Lung microvascular endothelial cell (primary cell): Measurements from ENCODE around the gene C1orf174. TPM values are rescaled to one million over a fixed set of nuclear protein-coding genes. Genes with fewer than 3 reads are reported as not detected.
"Not testable (repeated sequence)": the region's sequence is repeated elsewhere in the genome, so short reads cannot be mapped to it uniquely, and the experiment has no call there.

Experiments
- DNase-seq, 2 donors: peaks; one replicate each; pipeline versions ENCODE4 v3.0.0 to v3.0.0-alpha.2; 2010; ENCODE audit warnings: low read depth in 2 of 2
- total RNA-seq: library from RNA; depleted of rRNA; stranded (reverse); fragments of >200 nt; gene quantifications from 2 replicates; pipeline ENCODE4 v1.2.1, GENCODE V29; 2014

C1orf174 gene
- total RNA-seq, 1 donor from 2014 or later: 24.0 TPM

DNA sequence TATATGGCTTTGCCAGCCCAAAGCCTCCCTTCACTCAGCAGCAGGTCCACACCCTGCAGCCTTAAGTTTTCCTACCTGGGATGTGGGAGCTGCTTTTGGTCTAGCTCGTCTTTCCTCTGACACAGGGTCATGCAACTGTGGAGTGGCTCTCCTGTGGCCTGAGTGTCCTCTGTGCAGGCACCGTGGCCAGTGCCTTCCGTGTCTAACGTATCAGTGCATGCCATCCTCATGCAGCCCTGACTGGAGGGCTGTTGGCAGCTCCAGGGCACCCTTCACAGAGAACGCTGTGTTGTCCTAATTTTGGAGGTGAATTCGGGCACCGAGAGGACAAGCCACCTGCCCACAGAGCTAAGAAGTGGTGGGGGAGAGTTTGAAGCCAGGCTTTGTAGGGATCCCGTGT, 25.7 kb upstream of the C1orf174 start:
- DNase-seq: no peak

DNA sequence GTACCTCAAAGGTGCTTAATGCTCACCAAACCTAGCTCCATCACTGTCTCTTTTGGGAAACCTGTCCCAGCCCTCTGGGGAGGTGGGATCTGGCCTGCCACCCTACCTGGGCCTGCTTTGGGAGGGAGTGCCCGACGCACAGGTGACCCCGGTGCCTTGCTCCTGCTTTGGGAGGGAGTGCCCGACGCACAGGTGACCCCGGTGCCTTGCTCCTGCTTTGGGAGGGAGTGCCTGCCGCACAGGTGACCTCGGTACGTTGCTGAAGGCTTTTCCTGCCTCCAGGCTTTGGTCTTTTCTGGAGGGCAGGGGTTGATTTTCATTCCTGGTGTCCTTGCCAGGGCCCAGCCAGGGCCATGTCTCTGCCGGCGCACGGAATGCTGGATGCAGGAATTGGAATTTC, 25.2 kb upstream of the C1orf174 start:
- no peak for DNase-seq

DNA sequence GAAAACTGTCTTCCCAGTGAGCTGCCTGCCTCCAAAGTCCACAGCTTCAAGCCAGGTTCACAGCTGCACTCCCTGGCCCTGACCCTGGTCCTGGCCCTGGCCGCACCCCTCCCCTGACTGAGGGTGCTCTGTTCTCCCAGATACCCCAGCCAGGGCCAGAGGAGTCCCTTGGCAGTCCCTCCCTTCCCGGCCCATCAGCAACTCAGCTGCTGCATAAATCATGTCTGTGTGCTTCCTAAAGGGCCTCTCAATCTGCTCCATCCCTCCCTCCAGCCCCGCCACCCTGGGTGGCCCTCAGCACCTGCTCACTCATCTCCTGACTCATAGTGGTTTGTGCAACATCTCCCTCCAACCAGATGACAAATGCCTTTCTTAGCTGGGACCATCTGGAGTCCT, 24.8 kb upstream of the C1orf174 start:
- DNase-seq: no peak

DNA sequence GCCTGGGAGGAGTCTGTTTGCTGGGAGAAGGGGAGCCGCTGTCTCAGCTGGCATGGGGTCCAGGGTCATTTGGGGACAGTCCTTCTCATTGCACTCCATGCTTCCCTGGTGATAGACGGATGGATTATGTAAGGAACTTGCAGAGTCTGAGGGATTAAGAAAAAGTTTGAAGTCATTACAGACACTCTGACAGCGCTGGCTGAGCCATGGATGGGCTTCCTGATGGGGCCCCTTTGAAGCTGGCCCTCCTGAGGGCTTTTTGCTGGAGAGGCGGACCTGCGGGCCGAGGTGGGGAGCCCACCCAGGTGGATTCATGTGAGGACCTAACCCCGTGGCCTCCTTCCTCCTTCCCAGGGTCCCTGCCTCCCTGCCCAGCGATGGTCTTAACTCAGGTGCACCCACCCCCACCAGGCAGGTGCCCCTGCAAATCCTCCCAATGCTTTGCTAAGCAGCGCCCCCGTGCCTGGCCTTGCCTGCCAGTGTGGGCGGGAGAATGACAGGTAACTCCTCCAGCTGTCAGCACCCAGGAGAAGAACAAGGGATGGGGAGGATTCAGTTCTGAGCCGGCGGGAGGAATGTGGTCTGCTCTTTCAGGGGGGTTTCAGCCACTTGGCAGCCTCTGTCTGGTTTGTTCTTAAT, 24.2 kb upstream of the C1orf174 start:
- no peak for DNase-seq

DNA sequence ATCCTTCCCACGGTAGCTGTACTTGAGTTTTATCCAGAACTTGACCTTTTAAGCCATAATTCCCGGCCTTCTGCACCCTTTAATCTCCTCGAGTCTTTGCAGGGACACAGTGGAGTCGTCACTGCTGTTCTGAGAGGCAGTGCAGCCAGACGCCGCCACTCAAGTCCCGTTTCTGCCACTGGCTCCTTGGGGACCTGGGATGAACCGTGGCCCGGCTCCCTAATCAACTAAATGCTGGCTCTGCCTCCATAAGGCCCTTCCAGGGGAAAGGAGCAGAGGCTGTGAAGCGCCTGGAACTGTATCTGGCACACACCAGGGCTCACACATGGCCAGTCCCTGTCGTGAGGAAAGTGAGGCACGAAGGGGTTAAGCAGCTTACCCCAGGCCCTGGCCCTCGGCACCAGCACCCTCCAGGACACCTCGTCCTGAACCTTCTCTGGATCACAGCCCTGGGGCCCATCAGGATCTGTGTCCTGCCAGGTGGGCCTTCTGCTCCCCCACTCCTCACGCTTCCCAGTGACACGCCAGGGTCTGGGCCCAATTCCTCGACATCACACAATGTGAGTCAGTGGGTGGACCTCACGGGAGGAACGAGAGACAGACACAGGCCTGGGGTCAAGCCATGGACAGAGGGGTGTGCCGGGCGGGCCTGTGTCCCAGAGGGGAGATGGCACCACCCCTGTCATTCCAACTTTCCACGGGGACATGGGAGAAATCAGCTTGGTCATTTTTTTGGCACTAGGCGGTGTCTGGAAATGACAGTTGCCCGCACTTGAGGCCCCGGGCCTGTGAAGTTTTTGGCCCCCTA, 23.5 kb upstream of the C1orf174 start:
- no peak for DNase-seq

DNA sequence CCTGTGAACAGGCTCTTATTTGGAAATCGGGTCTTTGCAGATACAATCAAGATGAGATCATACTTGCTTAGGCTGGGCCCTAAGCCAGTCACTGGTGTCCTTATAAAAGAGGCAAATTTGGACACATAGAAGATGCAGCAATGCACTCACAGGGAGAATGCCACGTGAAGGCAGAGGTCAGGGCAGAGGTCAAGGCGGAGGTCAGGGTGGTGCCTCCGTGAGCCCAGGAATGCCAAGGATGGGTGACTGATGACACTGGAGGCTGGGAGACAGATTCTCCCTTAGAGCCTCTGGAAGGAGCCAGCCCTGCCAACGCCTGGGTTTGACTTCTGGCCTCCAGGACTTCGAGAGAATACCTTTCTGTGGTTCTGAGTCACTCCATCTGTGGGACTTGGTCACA, 22.8 kb upstream of the C1orf174 start:
- DNase-seq: no peak

DNA sequence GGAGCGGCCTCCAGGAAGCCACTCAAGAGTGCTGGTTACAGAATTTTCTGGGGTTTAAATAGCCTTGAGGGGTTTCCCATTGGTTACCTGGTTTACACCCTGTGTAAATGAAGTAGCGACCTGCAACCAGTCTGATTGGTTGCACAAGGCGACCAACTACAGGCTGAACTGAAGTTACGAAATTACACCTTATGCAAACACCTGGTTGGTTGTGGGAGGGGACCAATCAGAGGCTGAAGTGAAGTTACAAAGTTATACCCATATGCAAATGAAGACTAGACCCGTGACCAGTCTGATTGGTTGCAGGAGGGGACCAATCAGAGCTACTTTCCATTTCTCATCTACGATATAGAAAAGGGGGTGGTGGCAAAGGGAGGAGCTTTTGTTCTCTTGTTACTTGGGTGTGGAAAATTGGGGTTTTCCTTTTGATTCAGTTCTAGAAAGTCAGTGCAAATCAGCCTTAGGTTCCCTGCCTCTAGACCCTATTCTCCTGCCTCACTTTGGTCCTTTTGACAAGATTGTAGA, 22.2 kb upstream of the C1orf174 start:
- DNase-seq: no peak

DNA sequence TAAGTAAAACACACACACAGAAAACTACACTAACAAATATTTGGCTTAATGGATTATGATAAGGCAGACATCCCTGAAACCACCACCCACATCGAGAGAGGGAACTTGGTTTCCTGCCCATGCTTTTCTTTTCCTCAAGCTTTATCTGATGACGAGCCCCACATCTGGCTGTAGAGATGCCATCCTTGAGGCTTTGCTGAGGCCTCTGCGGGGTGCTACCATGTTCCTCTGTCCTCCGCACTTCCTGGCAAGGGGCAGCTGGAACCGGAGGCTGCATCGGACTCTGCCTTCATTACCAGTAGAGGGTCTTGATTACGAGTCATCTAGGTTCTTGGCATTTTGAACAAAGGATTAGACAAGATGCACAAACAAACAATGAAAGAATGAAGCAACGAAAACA, 21.7 kb upstream of the C1orf174 start:
- no peak for DNase-seq

DNA sequence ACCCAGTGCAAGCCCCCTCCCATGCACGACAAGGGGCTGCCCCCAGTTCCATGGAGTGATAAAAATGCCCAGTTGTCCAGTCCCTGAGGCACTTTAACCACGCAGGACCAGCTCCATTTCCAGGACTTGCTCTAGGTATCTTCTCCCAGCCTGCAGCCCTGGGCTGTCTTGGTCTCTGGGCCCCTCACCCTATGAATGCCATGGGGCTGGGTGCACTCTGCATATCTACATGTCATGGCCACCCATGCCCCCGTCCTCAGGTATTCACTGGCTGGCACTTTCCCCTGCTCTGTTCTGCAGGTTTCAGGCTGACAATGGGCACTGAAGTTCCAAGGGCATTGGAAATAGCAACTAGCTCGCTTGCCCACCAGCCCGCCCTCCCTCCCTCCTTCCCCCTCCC, 19.6 kb upstream of the C1orf174 start:
- DNase-seq: no peak

DNA sequence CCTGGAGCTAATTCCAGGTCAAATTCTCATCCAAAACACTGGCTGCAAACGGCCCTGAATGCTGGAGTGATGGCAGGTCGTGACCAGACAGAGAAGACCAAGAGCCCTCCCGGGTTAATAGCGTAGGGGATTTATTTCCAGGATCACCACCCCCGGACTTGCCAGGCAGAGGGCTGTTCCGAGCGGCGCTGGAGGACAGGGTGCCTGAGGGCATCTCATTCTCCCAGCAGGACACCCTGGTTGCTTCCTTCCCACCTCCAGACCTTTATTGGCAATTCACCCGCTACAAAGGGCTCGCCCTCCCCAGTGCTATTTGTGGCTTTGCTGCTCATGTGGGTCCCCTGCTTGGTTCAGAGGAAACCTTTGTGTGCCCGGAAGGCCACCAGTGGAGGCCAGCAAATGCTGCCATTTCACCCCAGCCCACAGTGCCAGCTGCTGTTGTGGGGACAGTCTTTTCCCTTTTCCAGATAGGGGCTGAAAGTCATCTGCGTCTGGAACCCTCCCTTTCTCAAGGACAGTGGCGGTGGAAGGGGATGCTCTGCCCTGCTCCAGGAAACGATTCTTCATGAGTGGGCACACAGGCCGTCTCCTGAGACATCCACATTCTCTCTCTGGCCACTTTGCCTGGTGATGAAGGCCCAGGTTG, 19.0 kb upstream of the C1orf174 start:
- DNase-seq: no peak

DNA sequence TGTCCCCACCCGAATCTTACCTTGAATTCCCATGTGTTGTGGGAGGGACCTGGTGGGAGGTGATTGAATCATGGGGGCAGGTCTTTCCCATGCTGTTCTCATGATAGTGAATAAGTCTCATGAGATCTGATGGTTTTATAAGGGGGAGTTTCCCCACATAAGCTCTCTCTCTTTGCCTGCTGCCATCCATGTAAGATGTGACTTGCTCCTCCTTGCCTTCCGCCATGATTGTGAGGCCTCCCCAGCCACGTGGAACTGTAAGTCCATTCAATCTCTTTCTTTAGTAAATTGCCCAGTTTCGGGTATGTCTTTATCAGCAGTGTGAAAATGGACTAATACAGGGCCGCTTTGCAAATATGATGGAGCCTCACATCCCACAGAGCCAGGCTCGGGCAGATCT, 18.3 kb upstream of the C1orf174 start:
- not testable (repeated sequence) for DNase-seq

DNA sequence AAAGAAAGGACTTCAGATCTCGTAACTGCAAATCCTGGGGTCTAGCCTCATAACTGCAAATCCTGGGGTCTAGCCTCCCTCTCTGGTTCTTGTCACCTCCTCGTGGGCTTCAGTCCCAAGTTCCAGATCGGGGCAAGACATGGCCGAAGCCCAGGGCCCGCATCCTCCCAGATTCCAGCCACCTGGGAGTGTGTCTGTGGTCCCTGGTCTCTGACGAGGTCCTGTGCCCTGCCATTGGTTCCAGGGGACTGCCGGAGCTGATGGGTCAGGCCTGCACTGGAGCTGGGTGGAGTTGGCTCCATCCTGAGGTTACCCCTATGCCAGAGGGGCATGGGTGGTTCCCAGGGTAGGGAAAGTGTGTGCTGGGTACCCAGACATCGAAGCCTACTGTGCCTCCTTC, 17.7 kb upstream of the C1orf174 start:
- DNase-seq: no peak

DNA sequence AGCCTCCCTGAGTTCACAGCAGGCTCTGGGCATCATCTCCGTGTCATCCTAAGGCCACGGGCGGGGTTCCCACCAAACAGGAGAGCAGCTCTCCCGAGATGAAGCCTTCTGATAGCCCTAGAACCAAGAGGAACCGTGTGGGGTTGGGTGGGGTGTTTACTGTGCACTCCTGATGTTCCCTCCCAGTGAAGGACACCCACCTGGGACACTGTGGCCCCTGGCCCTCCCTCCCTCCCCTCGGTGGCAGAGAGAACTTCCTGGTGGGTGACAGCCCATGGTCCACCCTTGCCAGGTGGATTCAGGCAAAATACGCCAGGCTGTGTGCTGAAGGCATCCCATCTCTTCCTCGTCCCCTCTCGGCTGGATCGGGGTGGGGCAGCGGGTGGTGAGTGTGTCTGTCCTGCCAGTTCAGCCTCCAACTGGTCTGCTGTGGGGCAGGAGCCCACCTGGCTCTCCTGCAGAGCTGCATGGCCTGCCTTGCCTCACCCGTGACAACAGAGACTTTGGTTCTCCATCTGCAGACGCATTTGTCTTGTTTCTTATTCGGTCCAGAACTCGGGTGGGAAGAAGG, 15.6 kb upstream of the C1orf174 start:
- no peak for DNase-seq

DNA sequence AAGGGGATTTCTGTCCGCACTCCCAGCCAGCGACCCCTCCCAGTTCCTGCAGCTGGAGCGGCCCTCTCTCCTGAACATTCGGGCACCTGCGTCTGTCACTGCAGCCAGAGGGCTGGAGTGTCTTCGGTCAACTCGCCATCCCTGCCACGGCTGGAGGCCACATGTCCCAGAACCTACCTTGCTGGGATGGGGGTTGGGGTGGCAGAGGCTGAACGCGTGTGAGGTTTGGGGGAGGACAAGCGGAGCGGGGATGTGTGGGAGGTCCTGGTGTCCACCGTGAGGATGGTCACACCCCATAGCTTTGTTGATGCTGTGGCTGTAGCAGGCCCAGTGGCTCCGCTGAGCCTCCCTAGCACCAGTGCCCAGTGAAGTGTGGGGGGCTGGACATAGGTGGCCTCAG, 14.8 kb upstream of the C1orf174 start:
- no peak for DNase-seq

DNA sequence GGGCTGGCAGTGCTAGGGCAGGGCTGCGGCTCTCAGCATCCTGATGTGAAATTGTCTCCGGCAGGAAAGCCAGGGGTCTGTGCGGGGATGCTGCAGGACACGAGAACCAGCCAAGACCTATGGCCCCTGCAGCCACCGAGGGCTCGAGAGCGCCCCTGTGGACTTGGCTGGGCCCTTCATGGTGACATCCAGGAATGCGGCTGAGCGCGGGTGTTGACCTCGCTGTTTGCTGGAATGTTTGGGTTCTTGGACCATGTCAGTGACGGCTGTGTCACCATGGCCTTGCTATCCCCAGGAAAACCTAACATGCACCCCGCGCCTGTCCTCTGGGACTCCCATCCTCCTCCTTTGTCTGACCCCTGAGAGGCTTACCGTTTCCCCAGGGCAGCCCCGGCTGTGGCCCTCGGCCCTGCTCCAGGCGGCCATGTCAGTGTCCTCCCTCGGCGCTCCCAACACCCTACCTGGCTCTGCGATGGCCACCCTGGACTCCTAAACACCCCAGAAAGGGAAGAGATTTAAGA, 14.3 kb upstream of the C1orf174 start:
- DNase-seq: no peak

DNA sequence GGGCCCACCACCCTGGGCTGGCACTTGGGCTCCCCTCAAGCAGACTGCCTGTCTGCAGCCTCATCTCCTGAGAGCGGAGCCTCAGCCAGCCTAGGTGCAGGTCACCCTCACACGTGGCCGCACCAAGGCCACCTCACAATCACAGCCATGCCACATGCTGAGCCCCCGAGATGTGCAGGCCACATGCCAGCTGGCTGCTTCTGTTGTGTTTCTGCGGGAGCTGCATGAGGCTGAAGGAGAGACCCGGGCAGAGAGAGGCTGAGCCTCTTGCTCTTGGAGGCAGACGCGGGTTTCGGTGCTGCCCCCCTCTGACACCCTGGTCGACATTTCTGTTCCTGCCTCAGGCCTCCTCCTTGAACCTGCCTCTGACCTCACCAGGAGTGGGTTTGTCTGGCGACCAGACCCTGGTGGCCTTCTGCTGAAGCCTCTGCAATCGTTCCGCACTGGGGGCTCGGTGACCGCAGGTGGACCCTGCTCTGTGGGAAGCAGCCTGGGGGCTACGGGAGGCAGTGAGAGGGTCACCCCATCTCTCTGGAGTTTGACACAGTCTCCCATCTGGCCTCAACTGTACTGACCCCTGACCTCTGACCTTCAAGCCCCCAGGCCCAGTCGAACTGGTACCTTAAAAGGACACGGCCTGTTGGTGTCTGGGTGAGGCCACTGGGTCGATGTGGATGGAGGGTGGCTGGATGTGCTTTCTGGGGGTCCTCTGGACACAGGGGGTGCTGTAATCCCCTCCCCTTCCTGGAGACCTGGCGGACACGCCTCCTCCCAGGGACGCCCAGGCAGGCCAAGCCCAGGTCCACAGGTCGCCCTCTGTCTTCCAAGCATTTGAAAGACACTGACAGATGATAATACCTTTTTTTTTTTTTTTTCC, 13.0 kb upstream of the C1orf174 start:
- no peak for DNase-seq

DNA sequence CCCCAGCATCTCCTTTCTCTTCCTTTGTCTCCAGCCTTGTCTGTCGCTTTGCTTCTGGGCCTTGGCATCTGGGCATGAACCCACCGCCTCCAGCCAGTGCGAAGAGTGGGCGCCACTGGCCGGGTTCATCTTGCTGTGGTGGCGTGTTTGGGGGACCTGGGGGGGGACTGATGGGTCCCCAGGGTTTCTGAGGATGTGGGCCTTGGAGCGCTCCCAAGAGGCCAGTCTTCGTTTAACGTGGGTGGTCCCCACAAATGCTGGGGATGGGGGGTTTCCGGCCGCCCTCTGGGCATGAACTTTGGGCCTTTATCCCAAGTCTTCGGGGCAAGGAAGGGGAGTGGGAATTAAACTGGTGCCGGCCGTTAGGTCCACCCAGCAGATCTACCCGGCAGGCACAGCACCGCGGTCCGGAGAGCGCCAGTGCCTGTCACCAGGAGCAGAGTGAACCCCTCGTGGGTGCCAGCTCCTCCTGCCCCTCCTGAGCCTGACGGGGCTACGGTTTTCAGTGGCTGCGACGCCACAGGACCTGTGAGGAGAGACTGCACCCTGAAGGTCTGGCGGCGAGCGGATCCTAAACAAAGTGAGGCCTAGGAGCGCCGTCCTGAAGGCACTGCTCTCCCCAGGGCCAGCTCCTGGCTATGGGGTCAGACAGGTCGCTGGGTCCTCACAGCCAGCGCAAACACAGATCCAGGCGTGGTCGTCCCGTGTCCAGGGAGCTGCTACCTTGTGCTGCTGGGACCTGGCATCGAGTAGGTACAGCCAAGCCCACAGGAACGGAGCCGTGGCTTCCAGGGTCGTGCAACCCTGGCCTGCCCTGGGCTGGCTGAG, 12.1 kb upstream of the C1orf174 start:
- DNase-seq: no peak

DNA sequence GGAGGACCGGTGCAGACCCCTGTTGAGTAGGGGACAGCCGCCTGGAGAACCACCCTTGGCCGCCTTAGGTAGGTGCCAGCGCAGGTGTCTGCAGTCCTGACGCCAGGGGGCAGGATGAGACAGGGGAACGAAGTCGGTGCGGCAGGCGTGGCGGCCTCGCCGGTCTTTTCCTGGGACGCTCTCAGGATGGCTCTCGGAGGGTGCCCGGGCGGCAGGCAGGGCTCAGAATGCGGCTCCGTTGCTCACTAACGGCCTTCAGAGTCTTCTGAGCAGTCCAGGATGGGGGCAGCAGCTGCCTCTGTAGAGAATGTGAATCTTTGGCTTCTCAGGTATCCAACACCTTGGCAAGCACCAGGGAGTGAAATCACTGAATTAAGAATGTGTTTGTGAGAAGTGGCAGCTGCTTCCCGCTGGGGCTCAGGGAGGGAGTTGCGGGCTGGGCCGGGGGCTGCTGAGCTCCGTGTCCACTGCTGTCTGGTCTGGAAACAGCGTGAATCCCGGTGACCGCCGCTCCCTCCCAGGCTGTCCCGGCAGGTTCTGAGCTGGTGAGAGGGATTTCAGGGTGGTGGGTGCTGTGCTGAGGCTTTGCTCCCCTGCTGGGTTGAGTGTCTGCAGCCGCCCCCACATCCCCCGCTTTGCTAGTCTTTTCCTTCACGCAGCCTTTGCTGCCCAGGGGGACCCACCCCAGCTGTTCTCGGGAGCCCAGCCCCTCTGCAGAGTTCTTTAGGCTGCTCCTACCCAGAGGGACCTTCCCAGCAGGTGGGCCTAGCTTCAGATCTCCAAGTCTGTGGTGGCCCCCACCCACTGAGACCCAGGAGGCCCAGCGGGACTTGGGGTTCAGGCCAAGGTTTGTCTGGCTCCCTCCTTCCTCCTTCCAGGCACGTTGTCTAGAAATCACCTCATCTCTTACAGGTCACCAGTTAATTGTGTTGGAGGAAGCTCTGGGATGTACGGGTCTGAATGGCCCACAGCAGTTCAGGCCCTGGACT, 11.1 kb upstream of the C1orf174 start:
- peak; percentile 55 to 70 for DNase-seq
